Pons (tissue), 1 donor: ENCODE data around the gene OR6B3.
A peak's percentile ranks its signal among the peaks of the same experiment; 100 is the strongest.

Experiments used
- DNase-seq: peaks from one replicate; pipeline ENCODE4 v3.0.0-alpha.2; 2016; ENCODE audit warnings: low spot score

Gene OR6B3

GRCh38 chr2:240043279-240043989 is 9.9 kb downstream of the OR6B3 start:
- no peak for DNase-seq

- no peak for DNase-seq
Measured at GRCh38 chr2:240042740-240043139, 10.6 kb downstream of the OR6B3 start.

GRCh38 chr2:240041363-240041762 is 12.0 kb downstream of the OR6B3 start:
- DNase-seq = no peak

- no peak for DNase-seq
Measured at GRCh38 chr2:240037358-240037757, 16.0 kb downstream of the OR6B3 start.

GRCh38 chr2:240033330-240033678 is 20.0 kb downstream of the OR6B3 start:
- no peak for DNase-seq

GRCh38 chr2:240032406-240033329 is 20.7 kb downstream of the OR6B3 start:
- no peak for DNase-seq

- no peak for DNase-seq
Measured at GRCh38 chr2:240030379-240031094, 22.8 kb downstream of the OR6B3 start, which contains the start of gene OR6B2. OR6B2 (minus strand) TSS chr2:240030429; CDS start chr2:240030429, 0 bp downstream.

GRCh38 chr2:240024766-240025165 is 28.6 kb downstream of the OR6B3 start:
- no peak for DNase-seq

GRCh38 chr2:240023792-240024191 is 29.5 kb downstream of the OR6B3 start:
- DNase-seq = no peak

- DNase-seq = peak; percentile 45
Measured at GRCh38 chr2:240021488-240022104, 31.7 kb downstream of the OR6B3 start.

- no peak for DNase-seq
Measured at GRCh38 chr2:240018071-240018750, 35.1 kb downstream of the OR6B3 start.

GRCh38 chr2:240014327-240014726 is 39.0 kb downstream of the OR6B3 start:
- no peak for DNase-seq

GRCh38 chr2:240013343-240013742 is 40.0 kb downstream of the OR6B3 start:
- DNase-seq = no peak

- no peak for DNase-seq
Measured at GRCh38 chr2:240002983-240003382, 50.3 kb downstream of the OR6B3 start.

GRCh38 chr2:240000671-240001070 is 52.6 kb downstream of the OR6B3 start:
- no peak for DNase-seq

- DNase-seq = no peak
Measured at GRCh38 chr2:239997686-239998409, 55.5 kb downstream of the OR6B3 start.
